IPS-NIHi7 (cell line): ENCODE data around the gene APOBR.
"Not testable (repeated sequence)": the region's sequence is repeated elsewhere in the genome, so short reads cannot be mapped to it uniquely, and the experiment has no call there.

Experiments used
- DNase-seq: peaks from one replicate; pipeline ENCODE4 v3.0.0; 2012; ENCODE audit warnings: mixed read lengths; ENCODE audit errors: extremely low spot score

APOBR gene, protein sequence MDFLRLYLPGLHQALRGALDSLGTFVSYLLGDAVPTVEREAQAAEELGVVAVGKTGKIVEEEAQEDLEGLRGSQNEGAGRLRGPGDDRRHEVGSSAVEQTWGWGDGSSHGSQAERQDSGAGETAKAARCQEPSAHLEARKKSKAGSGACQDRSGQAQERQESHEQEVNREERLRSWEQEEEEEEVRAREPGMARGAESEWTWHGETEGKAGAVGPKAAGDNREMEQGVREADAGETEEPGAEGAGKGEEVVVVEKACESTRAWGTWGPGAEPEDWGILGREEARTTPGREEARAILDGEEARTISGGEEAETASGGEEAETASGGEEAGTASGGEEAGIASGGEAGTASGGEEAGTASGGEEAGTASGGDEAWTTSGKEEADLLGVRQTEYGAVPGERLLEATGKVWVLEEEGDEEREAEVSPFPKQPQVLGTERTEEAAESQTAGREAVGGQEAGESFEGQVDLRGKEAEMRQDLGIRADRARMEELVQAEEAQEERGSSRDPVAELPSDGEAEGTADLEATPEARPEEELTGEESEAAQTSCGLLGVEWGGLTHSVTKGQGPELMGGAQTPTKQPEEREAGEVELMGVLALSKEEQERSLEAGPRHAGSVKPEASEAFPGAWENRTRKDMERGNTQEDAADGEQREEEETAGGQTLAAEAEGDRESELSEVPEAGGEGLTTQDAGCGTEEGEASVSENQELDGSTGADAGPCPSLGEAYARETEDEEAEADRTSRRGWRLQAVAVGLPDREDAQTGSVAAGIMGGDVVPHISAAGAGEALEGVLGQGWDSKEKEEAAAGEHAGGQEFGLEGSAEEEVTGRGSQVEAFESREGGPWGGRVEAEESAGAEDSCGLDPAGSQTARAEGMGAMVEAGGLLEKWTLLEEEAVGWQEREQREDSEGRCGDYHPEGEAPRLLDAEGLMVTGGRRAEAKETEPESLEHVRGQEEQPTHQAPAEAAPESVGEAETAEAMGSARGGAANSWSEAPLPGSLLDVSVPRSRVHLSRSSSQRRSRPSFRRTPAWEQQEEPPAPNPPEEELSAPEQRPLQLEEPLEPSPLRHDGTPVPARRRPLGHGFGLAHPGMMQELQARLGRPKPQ

DNA sequence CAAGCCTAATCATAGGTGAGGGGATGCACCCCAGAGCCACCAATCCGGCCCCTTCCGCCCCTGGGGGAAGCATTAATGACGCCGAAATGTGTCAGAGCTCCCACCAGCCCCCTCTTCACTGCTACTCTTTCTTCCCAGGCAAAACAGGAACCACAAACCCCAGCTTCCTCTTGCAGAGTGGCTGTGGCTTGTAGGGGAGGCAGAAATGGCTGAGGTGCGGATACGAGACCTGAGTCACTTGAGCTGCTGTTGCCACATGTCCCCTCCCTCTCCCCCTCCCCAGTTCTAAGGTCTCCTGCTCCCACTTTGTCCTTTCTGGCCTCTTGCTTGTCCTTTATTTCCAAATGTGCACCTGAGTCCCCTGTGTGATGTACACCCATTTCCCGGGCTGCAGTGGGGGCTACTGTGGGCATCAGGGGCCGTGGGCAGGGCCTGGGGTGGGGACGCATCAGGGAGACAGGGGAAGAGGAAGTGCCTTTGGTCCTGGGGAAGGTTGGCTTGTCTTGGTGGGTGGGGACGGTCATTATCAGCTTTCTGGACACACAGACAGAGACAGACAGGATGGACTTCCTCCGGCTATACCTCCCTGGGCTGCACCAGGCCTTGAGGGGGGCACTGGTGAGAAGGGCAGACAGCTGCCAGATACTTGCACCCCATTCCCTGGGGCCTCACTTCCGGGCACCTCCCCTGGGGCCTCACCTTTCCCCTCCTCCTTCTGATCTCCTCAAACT is at the start of gene APOBR:
Gene APOBR (plus strand): TSS at position 523 of the 731 bp plus-strand sequence. CDS start 39 bp downstream, at position 562.
- peak; percentile 9 for DNase-seq

DNA sequence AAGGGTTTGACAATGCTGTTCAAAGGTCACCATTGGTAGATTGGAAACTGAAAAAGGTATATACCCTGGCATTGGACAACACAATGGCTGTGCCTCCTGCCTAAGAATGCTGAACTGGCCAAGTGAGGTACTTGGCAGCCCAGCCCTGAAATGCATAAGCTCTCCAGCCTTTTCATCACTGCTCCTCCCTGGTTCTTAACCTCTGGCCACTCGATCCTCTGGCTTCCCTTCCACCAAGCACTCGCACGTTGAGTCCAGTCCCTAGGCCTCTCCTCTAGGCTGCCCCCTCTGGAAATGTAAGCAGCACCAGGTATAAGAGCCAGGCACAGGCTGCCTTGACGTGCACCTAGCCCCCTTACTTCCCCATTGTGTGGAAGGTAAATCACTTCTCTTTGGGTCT is 48.1 kb upstream of the APOBR start:
- not testable (repeated sequence) for DNase-seq

DNA sequence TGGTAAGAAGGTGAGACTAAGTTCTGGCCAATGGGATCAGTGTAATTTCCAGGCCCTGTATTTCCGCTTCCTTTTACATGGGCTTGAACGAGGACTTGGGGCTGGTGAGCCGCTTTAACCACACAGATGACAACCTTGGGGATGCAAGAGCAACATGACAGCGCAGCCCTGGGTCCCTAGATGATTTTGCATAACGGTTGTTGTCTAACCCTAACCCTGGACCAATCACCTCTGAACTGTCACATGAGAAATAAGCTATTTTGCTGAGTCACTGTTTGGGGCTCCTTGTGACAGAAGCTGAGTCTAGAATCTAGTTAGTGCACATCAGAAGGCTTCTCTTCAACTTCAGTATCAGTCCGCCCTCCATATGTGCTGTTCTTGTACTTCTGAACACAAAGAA is 47.4 kb upstream of the APOBR start:
- not testable (repeated sequence) for DNase-seq

DNA sequence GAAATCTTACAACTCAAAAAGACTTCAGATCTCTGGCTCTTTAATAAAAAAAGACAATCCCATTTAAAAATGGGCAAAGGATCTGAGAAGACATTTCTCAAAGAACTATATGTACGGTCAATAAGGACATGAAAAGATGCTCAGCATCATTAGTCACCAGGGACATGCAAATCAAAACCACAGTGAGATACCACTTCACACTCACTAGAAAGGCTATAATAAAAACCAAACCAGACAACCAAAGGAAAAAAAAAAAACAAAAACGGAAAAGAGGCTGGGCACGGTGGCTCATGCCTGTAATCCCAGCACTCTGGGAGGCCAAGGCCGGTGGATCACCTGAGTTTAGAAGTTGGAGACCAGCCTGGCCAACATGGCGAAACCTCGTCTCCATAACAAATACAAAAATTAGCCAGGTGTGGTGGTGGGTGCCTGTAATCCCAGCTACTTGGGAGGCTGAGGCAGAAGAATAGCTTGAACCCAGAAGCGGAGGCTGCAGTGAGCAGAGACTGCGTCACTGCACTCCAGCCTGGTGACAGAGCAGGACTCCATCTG is 20.7 kb upstream of the APOBR start:
- no peak for DNase-seq

DNA sequence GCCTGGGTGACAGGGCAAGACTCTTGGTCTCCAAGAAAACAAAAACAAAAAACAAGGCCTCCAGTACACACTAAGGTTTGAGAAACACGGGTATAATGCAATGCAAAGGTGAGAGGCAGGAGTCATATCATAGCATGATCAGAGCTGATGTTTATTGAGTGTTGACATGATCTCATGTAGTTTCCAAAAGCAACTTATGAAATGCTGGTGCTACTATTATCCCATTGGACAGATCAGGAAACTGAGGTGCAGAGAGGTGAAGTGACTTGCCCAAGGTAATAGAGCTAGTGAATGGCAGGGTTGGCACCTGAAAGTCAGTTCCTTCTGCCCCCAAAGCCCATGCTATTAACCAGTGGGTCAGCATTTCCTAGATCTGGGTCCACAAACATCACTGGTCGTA is 19.2 kb upstream of the APOBR start:
- DNase-seq: no peak

DNA sequence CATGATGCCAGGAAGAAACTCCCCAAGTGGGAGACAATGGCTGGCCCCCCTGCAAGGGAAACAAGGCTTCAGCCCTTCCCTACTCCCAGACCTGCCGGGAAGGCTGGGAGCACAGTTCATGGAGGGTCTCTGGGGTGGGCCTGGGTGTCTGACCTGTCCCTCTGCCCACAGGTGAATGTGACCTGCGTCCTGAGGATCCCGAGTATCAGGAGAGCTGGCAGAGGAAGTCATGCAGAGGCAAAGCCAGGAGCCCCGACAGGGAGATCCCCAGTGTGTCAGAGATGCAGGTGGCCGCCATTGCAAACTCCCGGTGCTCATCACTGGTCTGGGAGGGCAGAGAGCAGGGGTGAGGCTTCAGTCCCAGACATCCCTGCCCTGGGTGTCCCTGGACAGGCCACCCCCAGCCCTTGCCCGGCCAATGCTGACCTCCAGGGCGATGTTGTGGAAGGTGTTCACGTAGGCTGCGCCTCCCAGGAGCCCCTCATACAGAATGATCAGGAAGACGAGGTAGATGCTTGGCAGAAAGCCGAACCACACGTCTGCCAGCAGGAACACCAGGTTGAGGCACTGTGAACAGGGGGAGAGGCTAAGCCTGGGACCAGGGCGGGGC is 17.0 kb upstream of the APOBR start:
- no peak for DNase-seq

DNA sequence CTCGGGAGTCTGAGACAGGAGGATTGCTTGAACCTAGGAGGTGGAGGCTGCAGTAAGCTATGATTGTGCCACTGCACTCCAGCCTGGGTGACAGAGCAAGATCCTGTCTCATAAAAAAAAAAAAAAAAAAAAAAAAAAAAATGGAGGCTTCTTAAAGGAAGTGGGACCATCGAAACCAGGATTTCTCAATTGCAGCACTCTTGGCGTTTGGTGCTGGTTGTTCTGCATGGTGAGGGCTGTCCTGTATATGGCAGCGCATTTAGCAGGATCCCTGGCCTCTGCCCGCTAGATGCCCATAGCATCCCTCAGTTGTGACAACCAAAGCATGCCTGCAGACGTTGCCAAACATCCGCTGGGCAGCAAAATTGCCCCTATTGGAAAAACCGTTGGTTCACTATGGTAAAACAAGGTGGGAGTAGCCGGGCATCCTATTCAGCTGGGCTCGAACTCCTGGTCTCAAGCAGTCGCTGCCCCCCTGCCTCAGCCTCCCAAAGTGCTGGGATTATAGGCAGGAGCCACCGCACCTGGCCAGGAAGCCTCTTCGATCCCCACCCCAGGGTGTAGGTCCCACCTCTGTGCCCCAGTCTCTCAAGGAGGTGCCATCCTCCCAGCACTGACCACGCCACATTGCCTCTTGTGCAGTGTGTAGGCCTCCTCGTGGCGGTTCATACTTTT is 15.8 kb upstream of the APOBR start:
- DNase-seq: no peak

DNA sequence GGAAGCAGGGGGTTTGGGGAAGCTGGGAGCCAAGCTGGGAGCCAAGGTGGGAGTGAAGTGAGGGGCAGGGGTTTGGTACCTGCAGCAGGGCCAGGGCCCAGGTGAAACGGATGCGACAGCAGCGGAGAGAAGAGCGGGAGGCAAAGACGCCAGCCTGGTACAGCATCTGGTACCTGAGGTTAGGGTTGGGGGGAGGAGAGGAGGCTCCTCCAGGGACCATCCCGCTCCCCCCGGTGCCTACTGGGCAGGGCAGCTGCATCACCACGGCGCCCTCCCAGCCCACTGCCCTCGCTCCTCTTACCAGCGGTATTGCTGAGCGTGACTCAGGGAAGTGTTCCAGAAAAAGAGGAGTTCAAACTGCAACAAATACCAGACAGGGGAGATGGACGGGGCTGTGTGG is 12.4 kb upstream of the APOBR start:
- no peak for DNase-seq

DNA sequence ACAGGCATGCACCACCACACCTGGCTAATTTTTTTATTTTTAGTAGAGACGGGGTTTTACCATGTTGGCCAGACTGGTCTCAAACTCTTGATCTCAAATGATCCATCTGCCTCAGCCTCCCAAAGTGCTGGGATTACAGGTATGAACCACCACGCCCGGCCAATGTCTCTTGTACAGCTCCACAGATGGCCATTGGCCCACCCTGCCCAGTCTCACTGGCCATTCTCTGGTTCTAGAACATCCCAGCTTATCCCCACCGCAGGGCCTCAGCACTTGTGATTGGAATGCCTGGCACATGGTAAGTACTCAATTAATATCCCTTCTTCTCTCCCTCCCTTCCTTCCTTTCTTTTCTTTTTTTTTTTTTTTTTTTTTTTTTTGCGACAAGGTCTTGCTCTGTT is 11.1 kb upstream of the APOBR start:
- not testable (repeated sequence) for DNase-seq

DNA sequence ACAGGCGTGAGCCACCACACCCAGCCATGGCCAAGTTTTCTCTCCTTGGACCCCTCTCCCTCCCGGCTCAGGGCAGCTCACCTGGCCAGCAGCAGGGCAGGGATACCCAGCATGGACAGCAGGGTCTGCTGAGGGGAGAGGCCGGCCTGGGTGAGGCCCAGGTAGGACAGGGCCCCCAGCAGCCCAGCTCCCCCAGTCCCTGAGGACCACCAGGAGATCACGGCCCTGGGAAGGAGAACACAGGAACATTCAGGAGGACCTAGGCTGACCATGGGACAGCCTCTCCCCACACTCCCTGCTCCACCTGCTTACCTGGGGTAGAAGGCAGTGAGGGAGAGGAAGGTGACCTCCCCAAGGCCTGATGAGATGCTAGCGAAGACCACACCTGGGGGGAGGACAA is 8.2 kb upstream of the APOBR start:
- DNase-seq: no peak

DNA sequence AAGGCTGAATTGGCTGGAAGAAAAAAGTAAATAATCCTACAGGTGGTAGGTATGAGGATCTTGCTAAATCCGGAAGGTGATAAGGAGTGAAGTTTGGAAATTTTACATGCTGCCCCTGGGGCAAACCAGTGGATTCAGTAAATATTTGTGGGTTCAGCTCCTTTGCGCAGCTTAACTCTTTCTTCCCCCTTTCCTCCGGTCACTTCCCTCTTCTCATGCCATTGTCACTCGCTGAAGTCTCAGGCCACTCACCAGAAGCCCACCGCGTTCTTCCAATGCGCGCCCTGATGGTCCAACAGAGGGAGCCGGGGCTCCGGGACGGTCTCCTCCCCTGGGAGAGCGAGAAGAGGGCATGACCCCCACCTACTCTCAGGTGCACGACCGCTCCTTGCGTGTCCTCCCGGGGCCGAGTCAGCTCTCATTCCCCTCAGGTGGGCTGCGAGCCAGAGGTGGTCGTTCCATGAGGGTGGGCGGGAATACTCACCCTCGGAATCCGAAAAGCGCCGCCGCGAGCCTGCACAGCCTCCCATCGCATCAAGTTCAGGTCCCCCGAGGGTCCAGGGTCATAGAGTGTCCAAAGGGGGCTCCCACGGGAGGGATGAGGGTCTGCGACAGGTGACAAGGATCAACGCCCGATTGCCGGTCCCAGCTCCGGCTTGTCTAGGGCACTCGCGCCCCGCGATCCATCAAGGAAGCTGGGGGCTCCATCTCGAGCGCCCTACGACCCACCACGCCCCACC is 3.0 kb upstream of the APOBR start:
- peak; percentile 69 for DNase-seq

DNA sequence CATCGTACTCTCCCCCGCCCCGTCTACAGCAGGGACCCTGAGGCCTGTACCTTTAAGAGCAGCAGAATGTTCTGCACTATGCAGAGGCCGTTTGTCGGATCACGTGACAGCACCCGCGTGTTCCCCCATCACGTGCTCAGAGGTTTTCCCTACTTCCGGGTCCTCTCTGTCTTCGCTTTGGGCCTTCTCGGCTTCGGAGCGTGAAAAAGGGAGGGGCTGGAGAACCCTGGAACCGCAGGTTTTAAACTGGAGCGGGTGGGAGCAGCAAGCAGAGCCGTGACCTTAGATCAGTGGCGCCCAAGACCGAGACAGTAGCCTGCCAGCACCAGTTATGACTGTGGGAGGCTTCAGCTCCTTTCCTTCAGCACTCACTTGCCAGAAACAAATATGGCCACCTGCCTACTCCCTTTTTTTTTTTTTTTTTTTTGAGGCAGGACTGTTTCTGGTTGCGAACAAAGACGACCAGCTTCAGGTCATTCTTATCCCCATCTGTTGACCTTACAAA is 2.4 kb upstream of the APOBR start, which contains the start of gene CLN3:
Gene CLN3 (minus strand): TSS at position 105 of the 505 bp plus-strand sequence. CDS start 315 bp downstream, outside the sequence.
- DNase-seq: peak; percentile 95

DNA sequence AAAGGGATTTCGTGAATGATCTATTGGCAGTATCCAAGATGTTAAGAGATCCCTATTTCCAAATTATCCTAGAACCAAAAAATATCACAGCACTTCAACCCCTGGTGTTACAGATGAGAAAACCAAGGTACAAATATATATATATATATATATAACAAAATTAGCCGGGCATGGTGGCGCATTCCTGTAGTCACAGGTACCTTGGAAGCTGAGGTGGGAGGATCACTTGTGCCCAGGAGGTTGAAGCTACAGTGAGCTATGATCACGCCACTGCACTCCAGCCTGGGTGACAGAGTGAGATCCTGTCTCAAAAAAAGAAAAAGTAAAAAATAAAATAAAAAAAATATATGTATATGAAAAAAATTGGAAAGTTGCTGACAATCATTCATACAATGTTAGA is 1.9 kb upstream of the APOBR start:
- no peak for DNase-seq

DNA sequence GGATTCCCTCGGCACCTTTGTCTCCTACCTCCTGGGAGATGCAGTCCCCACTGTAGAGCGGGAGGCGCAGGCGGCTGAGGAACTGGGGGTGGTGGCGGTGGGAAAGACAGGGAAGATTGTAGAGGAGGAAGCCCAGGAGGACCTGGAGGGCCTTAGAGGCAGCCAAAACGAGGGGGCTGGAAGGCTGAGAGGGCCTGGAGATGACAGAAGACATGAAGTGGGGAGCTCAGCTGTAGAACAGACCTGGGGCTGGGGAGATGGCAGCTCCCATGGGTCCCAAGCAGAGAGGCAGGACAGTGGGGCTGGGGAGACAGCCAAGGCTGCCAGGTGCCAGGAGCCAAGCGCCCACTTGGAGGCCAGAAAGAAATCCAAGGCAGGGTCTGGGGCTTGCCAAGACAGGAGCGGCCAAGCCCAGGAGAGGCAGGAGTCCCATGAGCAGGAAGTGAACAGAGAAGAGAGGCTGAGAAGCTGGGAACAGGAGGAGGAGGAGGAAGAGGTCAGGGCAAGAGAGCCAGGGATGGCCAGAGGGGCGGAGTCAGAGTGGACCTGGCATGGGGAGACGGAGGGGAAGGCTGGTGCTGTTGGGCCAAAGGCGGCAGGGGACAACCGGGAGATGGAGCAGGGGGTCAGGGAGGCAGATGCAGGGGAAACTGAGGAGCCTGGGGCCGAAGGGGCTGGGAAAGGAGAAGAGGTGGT is 803 bp downstream of the APOBR start:
- no peak for DNase-seq

DNA sequence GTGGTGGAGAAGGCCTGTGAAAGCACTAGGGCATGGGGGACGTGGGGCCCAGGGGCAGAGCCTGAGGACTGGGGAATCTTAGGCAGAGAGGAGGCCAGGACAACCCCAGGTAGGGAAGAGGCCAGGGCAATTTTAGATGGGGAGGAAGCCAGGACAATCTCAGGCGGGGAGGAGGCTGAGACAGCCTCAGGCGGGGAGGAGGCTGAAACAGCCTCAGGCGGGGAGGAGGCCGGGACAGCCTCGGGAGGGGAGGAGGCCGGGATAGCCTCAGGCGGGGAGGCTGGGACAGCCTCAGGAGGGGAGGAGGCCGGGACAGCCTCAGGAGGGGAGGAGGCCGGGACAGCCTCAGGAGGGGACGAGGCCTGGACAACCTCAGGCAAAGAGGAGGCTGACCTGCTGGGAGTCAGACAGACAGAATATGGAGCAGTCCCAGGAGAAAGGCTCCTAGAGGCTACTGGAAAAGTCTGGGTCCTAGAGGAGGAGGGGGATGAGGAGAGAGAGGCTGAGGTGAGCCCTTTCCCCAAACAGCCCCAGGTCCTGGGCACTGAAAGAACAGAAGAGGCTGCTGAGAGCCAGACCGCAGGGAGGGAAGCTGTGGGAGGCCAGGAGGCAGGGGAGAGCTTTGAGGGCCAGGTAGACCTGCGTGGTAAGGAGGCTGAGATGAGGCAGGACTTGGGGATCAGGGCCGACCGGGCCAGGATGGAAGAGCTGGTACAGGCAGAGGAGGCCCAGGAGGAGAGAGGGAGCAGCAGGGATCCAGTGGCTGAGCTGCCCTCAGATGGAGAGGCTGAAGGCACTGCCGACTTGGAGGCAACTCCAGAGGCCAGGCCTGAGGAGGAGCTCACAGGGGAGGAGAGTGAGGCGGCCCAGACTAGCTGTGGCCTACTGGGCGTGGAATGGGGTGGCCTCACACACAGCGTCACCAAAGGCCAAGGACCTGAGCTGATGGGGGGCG is 1.6 kb downstream of the APOBR start:
- no peak for DNase-seq

DNA sequence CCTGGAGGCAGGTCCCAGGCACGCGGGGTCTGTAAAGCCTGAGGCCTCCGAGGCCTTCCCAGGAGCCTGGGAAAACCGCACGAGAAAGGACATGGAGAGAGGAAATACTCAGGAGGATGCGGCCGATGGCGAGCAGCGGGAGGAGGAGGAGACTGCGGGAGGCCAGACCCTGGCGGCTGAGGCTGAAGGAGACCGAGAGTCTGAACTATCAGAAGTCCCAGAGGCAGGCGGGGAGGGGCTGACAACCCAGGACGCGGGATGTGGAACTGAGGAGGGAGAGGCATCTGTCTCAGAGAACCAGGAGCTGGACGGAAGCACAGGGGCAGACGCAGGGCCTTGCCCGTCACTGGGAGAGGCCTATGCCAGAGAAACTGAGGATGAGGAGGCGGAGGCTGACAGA is 2.4 kb downstream of the APOBR start:
- peak; percentile 10 for DNase-seq

DNA sequence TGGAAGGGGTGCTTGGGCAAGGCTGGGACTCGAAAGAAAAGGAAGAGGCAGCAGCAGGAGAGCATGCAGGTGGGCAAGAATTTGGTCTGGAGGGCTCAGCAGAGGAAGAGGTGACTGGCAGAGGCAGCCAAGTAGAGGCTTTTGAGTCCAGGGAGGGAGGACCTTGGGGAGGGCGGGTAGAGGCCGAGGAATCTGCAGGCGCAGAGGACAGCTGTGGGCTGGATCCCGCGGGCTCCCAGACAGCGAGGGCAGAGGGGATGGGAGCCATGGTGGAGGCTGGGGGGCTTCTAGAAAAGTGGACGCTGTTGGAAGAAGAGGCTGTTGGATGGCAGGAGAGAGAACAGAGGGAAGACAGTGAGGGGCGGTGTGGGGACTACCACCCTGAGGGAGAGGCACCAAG is 2.9 kb downstream of the APOBR start:
- no peak for DNase-seq
